NCI-H748 (cell line): ENCODE results near the gene C10orf53.

Experiments
- DNase-seq: peaks from one replicate; lab custom pipeline; 2025; ENCODE audit not compliant: unreplicated experiment; lab: John Stamatoyannopoulos, UW

Gene C10orf53

GRCh38 chr10:49737474-49738201, 58.2 kb downstream of the C10orf53 start:
- no peak for DNase-seq

- DNase-seq = no peak
These were observed 59.3 kb downstream of the C10orf53 start for GRCh38 chr10:49738616-49739360.

DNA sequence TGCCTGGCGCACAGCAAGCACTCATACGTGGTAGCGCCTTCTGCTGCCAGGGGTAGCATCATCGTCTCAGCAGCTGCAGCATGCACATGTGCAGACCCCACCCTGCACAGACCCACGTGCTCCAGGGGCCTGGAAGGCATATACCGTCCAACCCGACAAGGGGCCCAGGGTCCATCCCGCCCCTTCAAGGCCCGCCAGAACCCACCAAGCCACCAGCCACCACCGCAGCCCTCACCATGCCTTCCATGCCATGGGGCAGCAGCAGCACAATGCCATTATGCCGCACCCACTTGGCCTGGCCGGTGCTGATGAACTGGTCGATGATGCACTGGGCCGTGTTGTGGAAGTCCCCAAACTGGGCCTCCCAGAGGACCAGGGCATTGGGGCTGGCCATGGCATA, 60.0 kb downstream of the C10orf53 start:
- DNase-seq = no peak

DNA sequence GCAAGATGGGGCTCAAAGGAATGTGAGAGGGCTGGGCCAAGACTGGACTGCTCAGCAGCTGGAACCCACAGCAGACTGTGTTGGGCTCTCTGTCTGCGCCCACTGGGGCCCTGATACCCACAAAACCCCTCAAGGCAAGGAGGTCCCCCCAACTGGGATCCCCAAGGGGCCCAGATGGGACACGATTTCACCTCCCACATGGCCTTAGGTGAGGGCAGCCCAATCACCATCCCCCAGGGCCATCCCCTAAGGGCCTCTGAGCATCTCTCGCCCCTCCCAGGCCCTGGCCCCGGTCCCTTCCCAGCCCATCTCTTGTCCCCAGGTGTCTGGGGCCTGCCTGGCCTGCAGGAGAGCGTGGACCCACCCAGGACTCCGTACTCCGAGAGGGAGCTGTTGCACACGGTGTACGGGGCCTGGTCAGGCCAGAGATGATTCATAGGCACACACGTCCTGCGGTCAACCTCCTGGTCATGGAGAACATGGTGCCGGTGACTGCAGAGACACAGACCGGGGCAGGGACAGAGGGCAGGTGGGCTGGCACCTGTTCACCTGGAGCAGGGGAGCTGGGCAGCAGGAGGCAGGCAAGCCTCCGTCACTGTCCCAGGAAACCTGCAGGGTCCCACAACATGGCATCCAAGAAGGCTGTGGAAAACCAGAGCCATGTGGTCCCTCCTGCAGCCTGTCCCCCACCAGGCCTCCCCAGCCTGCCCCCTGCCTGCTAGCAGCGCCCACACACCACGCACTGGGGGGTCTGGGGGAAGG, 61.1 kb downstream of the C10orf53 start:
- DNase-seq = no peak

- DNase-seq = no peak
These were observed 61.9 kb downstream of the C10orf53 start for GRCh38 chr10:49741108-49741995.

DNA sequence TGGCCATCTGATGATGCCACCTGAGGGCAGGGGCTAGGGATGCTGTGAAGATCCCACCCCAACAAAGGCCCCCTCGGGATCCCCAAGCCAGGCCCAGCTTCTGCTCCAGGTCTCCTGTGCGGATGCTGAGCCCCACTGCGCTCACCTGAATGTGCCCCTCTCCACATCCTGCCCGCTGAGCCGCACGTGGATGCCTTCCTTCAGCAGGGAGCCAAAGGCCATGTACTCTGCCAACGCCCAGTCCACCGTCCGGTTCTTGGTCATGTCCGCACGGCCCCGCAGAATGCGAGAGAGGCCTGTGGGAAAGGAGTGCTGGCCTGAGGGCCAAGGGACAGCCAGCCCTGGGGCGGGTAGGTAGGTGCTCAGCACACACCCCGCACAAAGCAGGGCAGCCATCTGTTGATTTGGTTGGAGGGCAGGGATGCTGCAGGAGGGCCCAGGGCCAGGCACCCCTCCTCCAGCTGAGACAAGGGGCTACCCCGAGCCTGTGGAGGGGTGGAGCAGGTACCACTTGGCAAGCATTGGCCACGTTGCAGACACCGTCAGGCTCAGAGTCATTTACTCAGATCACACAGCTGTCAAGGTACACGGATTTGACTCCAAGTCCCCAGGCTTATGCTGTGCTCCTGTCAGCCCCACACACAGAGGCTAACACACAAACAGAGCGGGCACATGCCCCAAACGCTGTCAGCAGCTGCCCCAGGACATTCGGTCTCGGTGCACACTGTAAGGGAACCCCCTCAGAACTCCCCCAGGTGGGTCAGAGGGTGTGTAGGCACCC, 63.4 kb downstream of the C10orf53 start:
- no peak for DNase-seq

GRCh38 chr10:49743464-49744075, 64.1 kb downstream of the C10orf53 start:
- no peak for DNase-seq

- no peak for DNase-seq
These were observed 64.7 kb downstream of the C10orf53 start for GRCh38 chr10:49744091-49744685.

GRCh38 chr10:49744924-49745605, 65.6 kb downstream of the C10orf53 start:
- no peak for DNase-seq

DNA sequence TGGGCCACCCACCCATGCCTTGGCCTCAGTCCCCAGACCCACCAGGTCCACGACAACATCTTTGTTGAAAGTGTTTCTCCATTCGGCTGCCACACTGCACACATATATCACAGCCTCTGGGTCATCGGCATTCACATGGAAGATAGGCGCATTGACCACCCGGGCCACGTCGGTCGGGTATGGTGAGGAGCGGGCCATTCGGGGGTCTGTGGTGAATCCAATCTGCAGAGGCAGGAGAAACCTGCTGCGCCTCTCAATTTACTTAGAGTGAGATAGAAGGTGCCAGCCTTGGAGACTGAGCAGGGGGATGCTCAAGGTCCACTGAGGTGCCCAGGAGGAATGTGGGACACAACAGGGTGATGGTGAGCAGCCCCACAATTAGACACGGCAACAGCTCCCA, 66.3 kb downstream of the C10orf53 start:
- no peak for DNase-seq

DNA sequence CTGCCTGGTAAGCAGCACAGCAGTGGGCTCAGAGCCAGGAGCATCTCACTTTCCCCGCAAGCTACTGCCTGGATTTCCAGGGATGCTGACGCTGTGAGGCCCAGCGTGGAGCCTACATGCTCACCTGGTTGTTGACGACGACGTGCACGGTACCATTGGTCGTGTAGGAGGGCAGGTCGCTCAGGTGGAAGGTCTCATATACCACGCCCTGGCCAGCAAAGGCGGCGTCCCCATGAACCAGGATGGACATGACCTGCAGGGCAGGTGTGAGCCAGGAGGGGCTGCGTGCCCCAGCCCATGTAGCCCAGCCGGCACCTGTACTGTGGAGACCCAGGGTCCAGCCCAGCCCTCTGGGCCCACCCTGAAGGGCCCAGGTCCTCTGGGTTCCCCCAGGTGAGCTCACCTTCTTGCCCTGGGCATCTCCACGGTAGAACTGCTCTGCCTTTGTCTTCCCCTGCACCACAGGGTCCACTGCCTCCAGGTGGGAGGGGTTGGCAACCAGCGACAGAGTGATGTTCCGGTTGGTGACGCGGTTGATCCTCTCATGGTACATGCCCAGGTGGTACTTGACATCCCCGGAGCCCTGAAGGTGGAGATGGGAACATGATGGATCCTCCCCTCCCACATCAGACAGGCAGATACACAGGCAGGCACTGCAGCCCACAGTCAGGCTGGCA, 67.3 kb downstream of the C10orf53 start:
- DNase-seq = no peak
